ENCODE data around the gene THTPA. TPM values are rescaled to one million over a fixed set of nuclear protein-coding genes. Genes with fewer than 3 reads are reported as not detected.
A peak's percentile ranks its signal among the peaks of the same experiment; 100 is the strongest.

The THTPA gene, protein sequence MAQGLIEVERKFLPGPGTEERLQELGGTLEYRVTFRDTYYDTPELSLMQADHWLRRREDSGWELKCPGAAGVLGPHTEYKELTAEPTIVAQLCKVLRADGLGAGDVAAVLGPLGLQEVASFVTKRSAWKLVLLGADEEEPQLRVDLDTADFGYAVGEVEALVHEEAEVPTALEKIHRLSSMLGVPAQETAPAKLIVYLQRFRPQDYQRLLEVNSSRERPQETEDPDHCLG
- 3.6 and 4.5 TPM in 2 replicates for total RNA-seq

GRCh38 chr14:23555882-23556699 lies at the start of gene THTPA:
THTPA (plus strand) TSS chr14:23556271; CDS start chr14:23556758, 487 bp downstream.
- FAIRE-seq = no peak

GRCh38 chr14:23512156-23512555 lies 43.9 kb upstream of the THTPA start:
- FAIRE-seq = no peak
- no peaks in the 10 kb centered on the region for H3K27me3 ChIP-seq (ENCODE audit: control insufficient read depth, insufficient read depth, low read length)
- DNase-seq (ENCODE audit: low read depth) = no peak
- no peaks in the 10 kb centered on the region for H3K36me3 ChIP-seq (ENCODE audit: control insufficient read depth, insufficient read depth, low read length)
- TF ChIP-seq, protein P1, sequence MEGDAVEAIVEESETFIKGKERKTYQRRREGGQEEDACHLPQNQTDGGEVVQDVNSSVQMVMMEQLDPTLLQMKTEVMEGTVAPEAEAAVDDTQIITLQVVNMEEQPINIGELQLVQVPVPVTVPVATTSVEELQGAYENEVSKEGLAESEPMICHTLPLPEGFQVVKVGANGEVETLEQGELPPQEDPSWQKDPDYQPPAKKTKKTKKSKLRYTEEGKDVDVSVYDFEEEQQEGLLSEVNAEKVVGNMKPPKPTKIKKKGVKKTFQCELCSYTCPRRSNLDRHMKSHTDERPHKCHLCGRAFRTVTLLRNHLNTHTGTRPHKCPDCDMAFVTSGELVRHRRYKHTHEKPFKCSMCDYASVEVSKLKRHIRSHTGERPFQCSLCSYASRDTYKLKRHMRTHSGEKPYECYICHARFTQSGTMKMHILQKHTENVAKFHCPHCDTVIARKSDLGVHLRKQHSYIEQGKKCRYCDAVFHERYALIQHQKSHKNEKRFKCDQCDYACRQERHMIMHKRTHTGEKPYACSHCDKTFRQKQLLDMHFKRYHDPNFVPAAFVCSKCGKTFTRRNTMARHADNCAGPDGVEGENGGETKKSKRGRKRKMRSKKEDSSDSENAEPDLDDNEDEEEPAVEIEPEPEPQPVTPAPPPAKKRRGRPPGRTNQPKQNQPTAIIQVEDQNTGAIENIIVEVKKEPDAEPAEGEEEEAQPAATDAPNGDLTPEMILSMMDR (IDR thresholded peaks at IDR 0.05; ENCODE audit: insufficient read depth, low read length, severe bottlenecking) = no peak
- H3K4me3 ChIP-seq (ENCODE audit: low read depth, low read length) = no peak overlapping the region

More at GRCh38 chr14:23555882-23556699, at the start of gene THTPA:
- Histone ChIP-seq H3K27me3 (ENCODE audit: control insufficient read depth, insufficient read depth, low read length) (no peaks in the 10 kb centered on the region), H3K4me3 (ENCODE audit: low read depth, low read length) (peak within 1 kb of the TSS; percentile 84), H3K36me3 (ENCODE audit: control insufficient read depth, insufficient read depth, low read length) (peaks cover 14% of the 10 kb centered on the region)
- DNase-seq (ENCODE audit: low read depth) = peak; percentile 74
- TF ChIP-seq, protein P1 (IDR thresholded peaks at IDR 0.05; ENCODE audit: insufficient read depth, low read length, severe bottlenecking) = no peak

GRCh38 chr14:23513005-23513817 lies 42.9 kb upstream of the THTPA start:
- TF ChIP-seq, protein P1 (IDR thresholded peaks at IDR 0.05; ENCODE audit: insufficient read depth, low read length, severe bottlenecking) = no peak
- H3K36me3 ChIP-seq (ENCODE audit: control insufficient read depth, insufficient read depth, low read length) = no peaks in the 10 kb centered on the region
- FAIRE-seq (no peak), DNase-seq (ENCODE audit: low read depth) (no peak)
- no peaks in the 10 kb centered on the region for H3K27me3 ChIP-seq (ENCODE audit: control insufficient read depth, insufficient read depth, low read length)
- H3K4me3 ChIP-seq (ENCODE audit: low read depth, low read length) = no peak overlapping the region

DNA sequence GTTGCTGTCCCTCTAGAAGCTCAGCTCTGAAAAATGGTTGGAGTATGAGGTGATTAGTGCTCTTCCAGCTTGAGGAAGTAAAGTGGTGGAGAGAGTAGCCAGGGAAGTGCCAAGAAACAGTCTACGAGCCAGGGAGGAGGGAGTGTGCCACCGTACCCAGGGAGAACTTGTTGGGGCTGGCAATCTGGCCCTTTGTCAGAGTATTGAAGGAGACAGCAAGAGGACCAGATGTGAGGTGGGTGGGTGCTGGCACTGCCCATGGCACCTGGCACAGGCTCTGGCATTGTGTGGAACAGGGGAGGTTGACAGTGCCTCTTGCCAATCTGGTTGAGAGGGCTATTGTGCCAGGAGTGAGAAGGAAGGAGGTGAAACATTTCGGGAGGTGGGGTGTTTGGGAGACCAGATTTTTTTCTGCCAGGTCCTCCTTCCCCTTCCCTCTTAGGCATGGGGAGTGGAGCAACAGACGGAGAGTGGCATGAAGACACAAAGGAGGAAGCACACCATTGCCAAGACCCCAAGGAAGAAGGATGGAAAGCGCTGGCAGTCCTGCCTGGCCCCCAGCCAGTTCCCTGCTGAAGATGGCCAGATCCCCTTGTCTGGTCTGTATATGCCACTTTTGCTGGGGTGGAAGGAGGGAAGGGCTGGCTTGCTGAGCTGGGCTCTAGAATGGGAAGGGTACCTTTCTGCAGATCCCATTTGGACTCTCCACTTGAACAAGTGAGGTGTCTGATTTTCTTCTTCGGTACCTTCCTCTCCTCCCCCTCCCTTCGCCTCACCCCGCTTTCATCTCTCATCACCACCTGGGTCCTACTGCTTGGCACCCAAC lies 42.0 kb upstream of the THTPA start:
- DNase-seq (ENCODE audit: low read depth) (no peak), FAIRE-seq (peak; percentile 93)
- H3K36me3 ChIP-seq (ENCODE audit: control insufficient read depth, insufficient read depth, low read length) = no peaks in the 10 kb centered on the region
- no peak overlapping the region for H3K4me3 ChIP-seq (ENCODE audit: low read depth, low read length)
- TF ChIP-seq, protein P1 (IDR thresholded peaks at IDR 0.05; ENCODE audit: insufficient read depth, low read length, severe bottlenecking) = no peak
- no peaks in the 10 kb centered on the region for H3K27me3 ChIP-seq (ENCODE audit: control insufficient read depth, insufficient read depth, low read length)

DNA sequence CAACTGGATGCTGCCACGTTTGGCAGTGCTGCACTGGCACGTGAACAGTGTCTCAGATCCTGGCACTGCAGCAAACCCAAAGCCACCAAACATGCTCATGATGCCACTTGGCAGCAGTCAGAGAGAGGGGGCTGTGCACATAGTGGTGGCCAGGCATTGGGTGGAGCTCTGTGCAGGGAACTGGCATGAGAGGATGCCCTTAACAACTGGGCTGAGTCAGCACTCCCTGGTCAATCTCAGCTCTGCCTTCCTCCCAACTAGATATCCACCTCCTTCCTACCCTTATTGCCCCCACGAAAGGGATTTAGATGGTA lies 41.5 kb upstream of the THTPA start:
- FAIRE-seq (no peak), DNase-seq (ENCODE audit: low read depth) (no peak)
- H3K36me3 ChIP-seq (ENCODE audit: control insufficient read depth, insufficient read depth, low read length) = no peaks in the 10 kb centered on the region
- no peaks in the 10 kb centered on the region for H3K27me3 ChIP-seq (ENCODE audit: control insufficient read depth, insufficient read depth, low read length)
- H3K4me3 ChIP-seq (ENCODE audit: low read depth, low read length) = no peak overlapping the region
- TF ChIP-seq, protein P1 (IDR thresholded peaks at IDR 0.05; ENCODE audit: insufficient read depth, low read length, severe bottlenecking) = no peak
